A673 (cell line): Measurements from ENCODE around the gene FUT8. TPM values are rescaled to one million over a fixed set of nuclear protein-coding genes. Genes with fewer than 3 reads are reported as not detected.

ENCODE experiments used
- BruUV-seq: library from RNA; stranded (reverse); fragments of 400-500 nt; replicated peaks from 2 replicates; lab custom pipeline; 2021; lab: Mats Ljungman, UMichigan
- CTCF ChIA-PET: fragments of 300-600 bp; sonication (Branson Sonifier 250); formaldehyde crosslinking; loops from one replicate; lab custom pipeline; 2022; ENCODE audit warnings: antibody characterized with exemption; lab: Charles Lee
- POLR2A ChIA-PET: fragments of 300-600 bp; sonication (Branson Sonifier 250); formaldehyde crosslinking; loops from one replicate; lab custom pipeline; 2022; ENCODE audit warnings: antibody characterized with exemption; ENCODE audit not compliant: low non-redundant PET; lab: Charles Lee
- DNase-seq: peaks from one replicate; pipeline ENCODE4 v3.0.0-alpha.2; 2015; ENCODE audit warnings: low spot score
- H3K27ac ChIP-seq: fragments of 200-600 bp; sonication (generic); 2 replicates; pipeline ENCODE4 v1.5.1; 2016; ENCODE audit warnings: mixed run types, low read depth, mild to moderate bottlenecking, mixed read lengths, antibody characterized with exemption, low read length; ENCODE audit not compliant: poor library complexity, severe bottlenecking
- H3K27me3 ChIP-seq: fragments of 200-600 bp; sonication (generic); replicated peaks from 2 replicates; pipeline ENCODE4 v1.6.1; 2017; ENCODE audit warnings: mixed run types, low read depth, mild to moderate bottlenecking, mixed read lengths, antibody characterized with exemption, low read length; ENCODE audit not compliant: insufficient read depth, poor library complexity
- H3K36me3 ChIP-seq: fragments of 200-600 bp; sonication (generic); 2 replicates; pipeline ENCODE4 v1.6.1; 2016; ENCODE audit warnings: mixed run types, mild to moderate bottlenecking, mixed read lengths, antibody characterized with exemption, low read length; ENCODE audit not compliant: insufficient read depth, poor library complexity, severe bottlenecking
- H3K4me1 ChIP-seq: fragments of 200-600 bp; sonication (generic); 2 replicates; pipeline ENCODE4 v1.6.1; 2017; ENCODE audit warnings: mixed run types, mild to moderate bottlenecking, mixed read lengths, antibody characterized with exemption, low read length; ENCODE audit not compliant: insufficient read depth, poor library complexity, severe bottlenecking
- H3K4me3 ChIP-seq: fragments of 200-600 bp; sonication (generic); 2 replicates; pipeline ENCODE4 v1.5.1; 2016; ENCODE audit warnings: low read depth, mixed run types, mild to moderate bottlenecking, mixed read lengths, low read length; ENCODE audit not compliant: poor library complexity, severe bottlenecking
- H3K9me3 ChIP-seq: fragments of 200-600 bp; sonication (generic); 2 replicates; pipeline ENCODE4 v1.6.1; 2016; ENCODE audit warnings: mixed run types, low read depth, mild to moderate bottlenecking, mixed read lengths, antibody characterized with exemption, low read length; ENCODE audit not compliant: poor library complexity, severe bottlenecking
- CTCF ChIP-seq: fragments of 300-800, 200-600 bp; sonication (generic); conservative IDR thresholded peaks from 2 replicates; pipeline ENCODE4 v1.5.1; 2017; ENCODE audit warnings: low read depth, mild to moderate bottlenecking, antibody characterized with exemption, low read length, moderate library complexity, mixed read lengths
- EZH2 ChIP-seq: fragments of 200-600 bp; sonication (generic); IDR thresholded peaks from 2 replicates; pipeline ENCODE4 v1.6.1; 2017; ENCODE audit warnings: borderline replicate concordance, low read depth, mild to moderate bottlenecking, mixed read lengths, antibody characterized with exemption, low read length; ENCODE audit not compliant: poor library complexity, severe bottlenecking
- intact Hi-C: fragments of 100-400 bp; cut with micrococcal nuclease; formaldehyde crosslinking; loops from one replicate; pipeline ENCODE4 v1.10.0; 2022; ENCODE audit not compliant: unreplicated experiment
- total RNA-seq: library from RNA; stranded (reverse); gene quantifications from 2 replicates; pipeline ENCODE4 v1.2.3, GENCODE V29; 2021

FUT8 gene
- total RNA-seq, 1 experiment from 2014 or later = 11.0 TPM

GRCh38 chr14:65718629-65719028, 306.1 kb downstream of the FUT8 start:
- Histone ChIP-seq H3K27me3 (no peaks in the 10 kb centered on the region), H3K27ac (no peak overlapping the region), H3K9me3 (peaks cover 4% of the 10 kb centered on the region), H3K36me3 (no peaks in the 10 kb centered on the region), H3K4me3 (no peak overlapping the region), H3K4me1 (no peaks in the 10 kb centered on the region)
- CTCF ChIA-PET = no interaction called here
- intact Hi-C loops = no loop called here
- DNase-seq = no peak
- POLR2A ChIA-PET = no interaction called here
- BruUV-seq = no TSS peak
- no peak for TF ChIP-seq CTCF
- no peak for TF ChIP-seq EZH2

- TF ChIP-seq CTCF (no peak), EZH2 (no peak)
- Histone ChIP-seq H3K36me3 (no peaks in the 10 kb centered on the region), H3K27me3 (no peaks in the 10 kb centered on the region), H3K4me3 (no peak overlapping the region), H3K4me1 (no peaks in the 10 kb centered on the region), H3K9me3 (peaks cover 4% of the 10 kb centered on the region), H3K27ac (no peak overlapping the region)
- BruUV-seq = no TSS peak
- DNase-seq = no peak
- intact Hi-C loops = no loop called here
- ChIA-PET POLR2A (no interaction called here), CTCF (no interaction called here)
Measured at GRCh38 chr14:65720171-65720570, 307.6 kb downstream of the FUT8 start.

- Histone ChIP-seq H3K4me3 (no peak overlapping the region), H3K27ac (no peak overlapping the region), H3K9me3 (peaks cover 4% of the 10 kb centered on the region), H3K36me3 (no peaks in the 10 kb centered on the region), H3K4me1 (no peaks in the 10 kb centered on the region), H3K27me3 (no peaks in the 10 kb centered on the region)
- TF ChIP-seq EZH2 = no peak
- TF ChIP-seq CTCF = no peak
- BruUV-seq = no TSS peak
- ChIA-PET POLR2A (no interaction called here), CTCF (no interaction called here)
- DNase-seq = no peak
- intact Hi-C loops = no loop called here
Measured at GRCh38 chr14:65720743-65721142, 308.2 kb downstream of the FUT8 start.
